ENCODE measurements around the gene ALDH1A3. TPM values are rescaled to one million over a fixed set of nuclear protein-coding genes. Genes with fewer than 3 reads are reported as not detected.

ALDH1A3 gene
- total and polyA plus RNA-seq, 2 of the 13 experiments (the other 11 are each of a cell fraction or from before 2014, with no cell fraction given): not detected

GRCh38 chr15:100867433-100867832, 12.2 kb upstream of the ALDH1A3 start:
- no peak overlapping the region for H3K4me2 ChIP-seq (ENCODE audit: low read depth, low read length)
- in situ Hi-C loops (cut with HindIII; ENCODE audit: extremely low pct_ligation_motif_present, low pct_unique_long_range_greater_than_20kb) (no loop called here), intact Hi-C loops (cut with micrococcal nuclease; ENCODE audit: unreplicated experiment) (no loop called here)
- no peaks in the 10 kb centered on the region for H3K79me2 ChIP-seq (ENCODE audit: insufficient read depth, low read length)
- ATAC-seq (no peak), DNase-seq (ENCODE audit: low spot score) (no peak), FAIRE-seq (no peak)
- no peak overlapping the region for H3K4me3 ChIP-seq (replicated peaks in 1 of 3; ENCODE audit: insufficient read depth in 1 of 3, low read depth in 2 of 3, low read length in 3 of 3)
- ChIA-PET CTCF (ENCODE audit: low intra/inter-chr PET ratio, low total read pairs) (no interaction called here), POLR2A (no interaction called here)
- BruUV-seq (replicated peaks): no TSS peak
- H3K9me3 ChIP-seq (ENCODE audit: low read length): peaks cover 13% of the 10 kb centered on the region
- H3K36me3 ChIP-seq (replicated peaks in 1 of 2; ENCODE audit: control insufficient read depth in 1 of 2, insufficient read depth in 2 of 2, low read length in 2 of 2): no peaks in the 10 kb centered on the region
- peaks cover 3 to 36% of the 10 kb centered on the region in 2 experiments; a peak in 3 of 5 replicates for H3K27me3 ChIP-seq (ENCODE audit: control insufficient read depth in 1 of 2, insufficient read depth in 2 of 2, low read length in 2 of 2)
- no peak overlapping the region for H2AFZ ChIP-seq (ENCODE audit: low read length)
- no peaks in the 10 kb centered on the region for H4K20me1 ChIP-seq (ENCODE audit: insufficient read depth, low read length)
- 17% methylated on average over 3 of the region's 3 CpGs for WGBS (ENCODE audit: low lambda C conversion rate)
- TF ChIP-seq ZBTB49 (CRISPR knock-in tag; IDR thresholded peaks at IDR 0.05; ENCODE audit: borderline replicate concordance): no peak
- TF ChIP-seq ZFP90 (CRISPR knock-in tag; IDR thresholded peaks at IDR 0.05; ENCODE audit: borderline replicate concordance): no peak
- no peak for TF ChIP-seq TAF15 (IDR thresholded peaks at IDR 0.05; ENCODE audit: low read depth, low read length, poor library complexity, severe bottlenecking)
- TF ChIP-seq ZNF710 (CRISPR knock-in tag; IDR thresholded peaks at IDR 0.05; ENCODE audit: borderline replicate concordance): no peak
- H3K27ac ChIP-seq (ENCODE audit: extremely low read length, insufficient read depth, low read length): no peak overlapping the region
- H3K4me1 ChIP-seq (ENCODE audit: insufficient read depth, low read length): no peaks in the 10 kb centered on the region
- no peak overlapping the region for H3K9ac ChIP-seq (ENCODE audit: insufficient read depth, low read depth, low read length)
